HG03139 (cell line): ENCODE measurements around the gene TMEM120B.
"Not testable (repeated sequence)": the region's sequence is repeated elsewhere in the genome, so short reads cannot be mapped to it uniquely, and the experiment has no call there.

Experiments
- ATAC-seq: cut with Tn5 transposase; IDR thresholded peaks from one replicate; pipeline ENCODE4 v1.9.1; 2021; ENCODE audit not compliant: unreplicated experiment

The TMEM120B gene

GRCh38 chr12:121712461-121713256 lies at the start of gene TMEM120B:
Gene TMEM120B, plus strand, starts transcription at chr12:121712752. Its CDS starts 144 bp downstream, at chr12:121712896.
- peak; percentile 81 for ATAC-seq

- no peak for ATAC-seq
Measured at GRCh38 chr12:121663610-121663929, 49.0 kb upstream of the TMEM120B start.

GRCh38 chr12:121666829-121667228 lies 45.7 kb upstream of the TMEM120B start:
- not testable (repeated sequence) for ATAC-seq

- no peak for ATAC-seq
Measured at GRCh38 chr12:121668750-121669520, 43.6 kb upstream of the TMEM120B start.

- no peak for ATAC-seq
Measured at GRCh38 chr12:121669521-121669900, 43.0 kb upstream of the TMEM120B start, which contains the start of gene MORN3. Gene MORN3, minus strand, starts transcription at chr12:121669654. Its CDS starts 171 bp downstream, at chr12:121669483.

- no peak for ATAC-seq
Measured at GRCh38 chr12:121673013-121673511, 39.5 kb upstream of the TMEM120B start.

- ATAC-seq, result no peak
Measured at GRCh38 chr12:121676190-121676589, 36.4 kb upstream of the TMEM120B start.

- ATAC-seq, result no peak
Measured at GRCh38 chr12:121678305-121678704, 34.2 kb upstream of the TMEM120B start.

- ATAC-seq, result no peak
Measured at GRCh38 chr12:121678716-121679300, 33.7 kb upstream of the TMEM120B start.

GRCh38 chr12:121679661-121680197 lies 32.8 kb upstream of the TMEM120B start:
- not testable (repeated sequence) for ATAC-seq

GRCh38 chr12:121688966-121689365 lies 23.6 kb upstream of the TMEM120B start:
- no peak for ATAC-seq

GRCh38 chr12:121689430-121689829 lies 23.1 kb upstream of the TMEM120B start:
- no peak for ATAC-seq

GRCh38 chr12:121692744-121693143 lies 19.8 kb upstream of the TMEM120B start:
- not testable (repeated sequence) for ATAC-seq

- no peak for ATAC-seq
Measured at GRCh38 chr12:121693155-121693687, 19.3 kb upstream of the TMEM120B start.

- no peak for ATAC-seq
Measured at GRCh38 chr12:121697093-121697698, 15.4 kb upstream of the TMEM120B start.

- not testable (repeated sequence) for ATAC-seq
Measured at GRCh38 chr12:121697861-121698260, 14.7 kb upstream of the TMEM120B start.

- no peak for ATAC-seq
Measured at GRCh38 chr12:121701667-121702277, 10.8 kb upstream of the TMEM120B start.

- ATAC-seq, result no peak
Measured at GRCh38 chr12:121702944-121703343, 9.6 kb upstream of the TMEM120B start.

GRCh38 chr12:121705514-121705913 lies 7.0 kb upstream of the TMEM120B start:
- ATAC-seq, result no peak
